Astrocyte of the spinal cord (primary cell): Measurements from ENCODE around the gene DESI2.
A peak's percentile ranks its signal among the peaks of the same experiment; 100 is the strongest.

Experiments
- DNase-seq: peaks from one replicate; pipeline ENCODE4 v3.0.0; 2011; ENCODE audit warnings: low read depth, low spot score
- H3K4me3 ChIP-seq: 2 replicates; pipeline ENCODE4 v1.5.1; 2011; ENCODE audit warnings: low read depth, mild to moderate bottlenecking, low read length, moderate library complexity
- in situ Hi-C: cut with HindIII; loops from 2 replicates; pipeline ENCODE4 v1.10.0; 2017; ENCODE audit warnings: low sequenced_read_pairs
- TF ChIP-seq, protein P1 (sequence below): IDR thresholded peaks from 2 replicates; pipeline ENCODE4 v1.5.1; 2012; ENCODE audit warnings: low read depth, mild to moderate bottlenecking, low read length, inconsistent platforms

The DESI2 gene

DNA sequence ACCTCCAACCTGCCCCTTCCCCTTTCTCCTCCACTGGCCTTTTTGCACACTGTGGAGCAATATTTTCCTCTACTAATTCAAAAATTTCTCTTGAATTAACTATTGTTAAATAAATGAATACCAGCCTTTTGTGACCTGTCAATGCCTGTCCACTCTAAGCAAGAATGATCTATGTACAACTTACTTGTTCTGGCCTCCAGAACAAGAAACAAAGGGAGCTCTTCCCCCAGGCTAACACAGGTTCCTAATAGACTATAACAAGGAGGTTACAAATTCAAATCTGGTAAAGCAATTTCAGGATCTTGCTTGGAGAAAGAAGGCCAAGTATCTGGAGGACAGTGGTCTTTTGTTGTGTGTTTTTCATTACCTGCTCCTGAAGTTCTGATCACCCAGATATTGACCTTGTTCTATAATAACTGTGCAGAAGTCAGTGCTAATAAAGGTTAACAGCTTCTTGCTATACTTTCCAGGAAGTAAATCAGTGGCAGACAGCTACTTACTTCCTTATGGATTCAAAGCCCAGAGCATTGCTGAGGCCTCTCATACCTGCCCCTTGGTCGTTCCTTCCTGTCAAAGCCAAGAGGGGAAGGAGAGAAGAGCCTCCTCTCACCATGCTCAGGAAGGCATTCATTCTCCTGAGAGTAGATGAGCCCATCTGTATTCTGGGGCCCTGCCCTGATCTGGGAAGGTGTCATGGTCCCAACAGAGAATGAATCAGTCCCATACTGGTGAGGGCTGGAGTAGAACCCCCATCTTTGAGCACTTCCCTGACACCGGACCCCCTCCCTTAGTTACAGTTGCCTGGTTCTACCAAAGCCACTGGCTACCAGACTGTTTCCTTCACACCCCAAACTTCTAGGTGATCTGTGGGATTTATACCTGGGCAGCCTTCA is 56.8 kb downstream of the DESI2 start:
- TF ChIP-seq, protein P1, sequence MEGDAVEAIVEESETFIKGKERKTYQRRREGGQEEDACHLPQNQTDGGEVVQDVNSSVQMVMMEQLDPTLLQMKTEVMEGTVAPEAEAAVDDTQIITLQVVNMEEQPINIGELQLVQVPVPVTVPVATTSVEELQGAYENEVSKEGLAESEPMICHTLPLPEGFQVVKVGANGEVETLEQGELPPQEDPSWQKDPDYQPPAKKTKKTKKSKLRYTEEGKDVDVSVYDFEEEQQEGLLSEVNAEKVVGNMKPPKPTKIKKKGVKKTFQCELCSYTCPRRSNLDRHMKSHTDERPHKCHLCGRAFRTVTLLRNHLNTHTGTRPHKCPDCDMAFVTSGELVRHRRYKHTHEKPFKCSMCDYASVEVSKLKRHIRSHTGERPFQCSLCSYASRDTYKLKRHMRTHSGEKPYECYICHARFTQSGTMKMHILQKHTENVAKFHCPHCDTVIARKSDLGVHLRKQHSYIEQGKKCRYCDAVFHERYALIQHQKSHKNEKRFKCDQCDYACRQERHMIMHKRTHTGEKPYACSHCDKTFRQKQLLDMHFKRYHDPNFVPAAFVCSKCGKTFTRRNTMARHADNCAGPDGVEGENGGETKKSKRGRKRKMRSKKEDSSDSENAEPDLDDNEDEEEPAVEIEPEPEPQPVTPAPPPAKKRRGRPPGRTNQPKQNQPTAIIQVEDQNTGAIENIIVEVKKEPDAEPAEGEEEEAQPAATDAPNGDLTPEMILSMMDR = no peak
- H3K4me3 ChIP-seq = no peak overlapping the region
- in situ Hi-C loops = no loop called here
- DNase-seq = no peak

DNA sequence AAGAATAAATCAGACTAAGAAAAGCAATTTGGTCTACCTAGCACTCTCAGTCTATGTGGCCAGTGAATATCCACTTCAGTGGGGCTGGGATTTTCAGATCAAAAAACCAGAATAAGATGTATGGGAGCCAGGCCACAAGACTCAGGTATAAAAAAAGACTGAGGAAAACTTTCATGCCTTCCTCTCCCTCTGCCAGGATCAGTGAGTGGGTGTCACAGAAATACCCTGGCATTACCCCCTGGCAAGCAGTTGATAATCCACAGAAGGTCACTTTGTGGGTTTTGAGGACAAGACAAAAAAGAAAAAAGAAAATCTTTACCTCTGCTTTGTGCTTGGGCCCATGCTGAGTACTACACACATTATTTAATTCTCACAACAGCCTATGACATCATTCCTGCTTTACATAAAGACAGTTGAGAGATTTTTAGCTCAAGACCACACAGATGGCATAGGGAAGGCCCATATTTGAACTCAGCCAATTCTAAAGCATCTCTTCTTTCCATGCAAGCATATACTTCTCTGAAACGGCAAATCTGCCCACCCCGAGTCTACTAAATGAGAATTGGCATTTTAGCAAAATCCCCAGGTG is 57.6 kb downstream of the DESI2 start:
- TF ChIP-seq, protein P1 = no peak
- in situ Hi-C loops = no loop called here
- no peak for DNase-seq
- no peak overlapping the region for H3K4me3 ChIP-seq

DNA sequence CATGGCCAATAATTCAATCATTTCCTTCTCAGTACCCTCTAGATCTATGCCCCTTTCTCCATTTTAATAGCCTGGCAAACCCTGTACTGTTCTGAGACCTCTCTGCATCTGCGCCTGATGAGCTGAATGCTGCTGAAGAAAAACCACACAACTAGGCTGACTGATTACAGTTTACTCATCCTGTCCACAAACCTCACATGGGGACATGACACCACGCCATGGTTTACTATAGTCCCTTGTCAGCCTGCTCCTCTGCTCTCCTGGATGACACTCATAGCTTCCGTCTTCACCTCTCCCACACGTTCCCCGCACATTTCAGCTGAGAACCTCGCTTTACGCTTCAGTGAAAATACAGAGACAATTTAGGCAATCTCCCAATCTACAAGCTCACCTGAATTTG is 59.7 kb downstream of the DESI2 start:
- in situ Hi-C loops = no loop called here
- DNase-seq = no peak
- TF ChIP-seq, protein P1 = no peak
- no peak overlapping the region for H3K4me3 ChIP-seq

DNA sequence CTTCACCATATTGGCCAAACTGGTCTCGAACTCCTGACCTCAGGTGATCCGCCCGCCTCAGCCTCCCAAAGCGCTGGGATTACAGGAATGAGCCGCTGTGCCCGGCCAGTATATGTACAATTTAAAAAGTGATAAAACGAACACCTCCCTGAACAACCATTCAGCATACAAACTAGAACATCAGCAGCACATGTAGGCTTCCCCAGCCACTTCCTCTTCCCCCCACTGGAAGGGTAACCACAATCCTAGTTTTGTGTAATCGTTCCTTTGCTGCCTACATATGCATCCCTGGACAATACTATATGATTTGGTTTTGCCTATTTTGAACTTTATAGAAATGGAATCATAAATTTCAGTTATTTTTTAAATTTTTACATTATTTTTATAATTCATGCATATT is 60.4 kb downstream of the DESI2 start:
- no peak overlapping the region for H3K4me3 ChIP-seq
- in situ Hi-C loops = no loop called here
- TF ChIP-seq, protein P1 = no peak
- no peak for DNase-seq

GRCh38 chr1:244727871-244728474 is 75.0 kb downstream of the DESI2 start:
- TF ChIP-seq, protein P1 = no peak
- H3K4me3 ChIP-seq = no peak overlapping the region
- DNase-seq = no peak
- in situ Hi-C loops = no loop called here

GRCh38 chr1:244730153-244730933 is 77.4 kb downstream of the DESI2 start:
- in situ Hi-C loops = no loop called here
- TF ChIP-seq, protein P1 = no peak
- H3K4me3 ChIP-seq = peak overlapping the region; percentile 41
- peak; percentile 49 for DNase-seq
